Thyroid gland (tissue), 4 donors: ENCODE data around the gene NT5E.

Experiments used
- CTCF ChIP-seq, 6 experiments: fragments of 200-600 bp in 3 of 6; fragments of 450-650 bp in 3 of 6; sonication (generic) in 3 of 6; IDR thresholded peaks; one replicate each; pipeline ENCODE4 v1.5.1; 2016 to 2019; ENCODE audit warnings: antibody characterized with exemption in 6 of 6, mild to moderate bottlenecking in 2 of 6, inconsistent platforms in 1 of 6, moderate library complexity in 1 of 6
- POLR2A ChIP-seq, 2 donors: fragments of 450-650 bp; IDR thresholded peaks; one replicate each; pipeline ENCODE4 v1.6.1; 2017; ENCODE audit warnings: antibody characterized with exemption in 2 of 2, mild to moderate bottlenecking in 2 of 2, moderate library complexity in 1 of 2

- peak in 4 of 6 experiments; percentile 40 to 60 (median 50) for TF ChIP-seq CTCF (IDR thresholded peaks at IDR 0.05)
- no peak for TF ChIP-seq POLR2A (IDR thresholded peaks at IDR 0.05)
Measured at GRCh38 chr6:85537055-85537494, 87.2 kb downstream of the NT5E start.
